A673 (cell line): ENCODE data around the gene FAM3C.

Experiments
- EZH2 ChIP-seq: fragments of 200-600 bp; sonication (generic); IDR thresholded peaks from 2 replicates; pipeline ENCODE4 v1.6.1; 2017; ENCODE audit warnings: borderline replicate concordance, low read depth, mild to moderate bottlenecking, mixed read lengths, antibody characterized with exemption, low read length; ENCODE audit not compliant: poor library complexity, severe bottlenecking
- TF ChIP-seq, protein P1 (sequence below): fragments of 300-800, 200-600 bp; sonication (generic); conservative IDR thresholded peaks from 2 replicates; pipeline ENCODE4 v1.5.1; 2017; ENCODE audit warnings: low read depth, mild to moderate bottlenecking, antibody characterized with exemption, low read length, moderate library complexity, mixed read lengths

DNA sequence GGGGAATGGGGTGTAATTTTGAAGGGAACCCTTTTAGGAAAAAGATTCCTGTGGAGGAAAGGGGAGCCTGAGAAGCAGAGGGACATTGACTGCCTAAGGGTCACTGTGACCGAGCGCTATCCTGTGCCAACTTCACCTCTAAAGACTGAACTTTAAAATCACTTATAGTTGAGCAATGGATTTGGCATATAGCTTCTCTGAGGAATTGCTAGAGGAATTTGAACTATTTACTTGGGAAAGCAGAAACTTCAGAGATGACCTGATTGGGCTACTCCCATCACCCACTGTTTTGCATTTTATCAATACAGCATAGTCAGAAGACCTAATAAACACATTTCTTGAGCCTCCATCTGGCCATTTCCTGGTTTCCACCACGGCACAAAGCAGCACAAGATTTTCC, 91.0 kb downstream of the FAM3C start:
- TF ChIP-seq, protein P1, sequence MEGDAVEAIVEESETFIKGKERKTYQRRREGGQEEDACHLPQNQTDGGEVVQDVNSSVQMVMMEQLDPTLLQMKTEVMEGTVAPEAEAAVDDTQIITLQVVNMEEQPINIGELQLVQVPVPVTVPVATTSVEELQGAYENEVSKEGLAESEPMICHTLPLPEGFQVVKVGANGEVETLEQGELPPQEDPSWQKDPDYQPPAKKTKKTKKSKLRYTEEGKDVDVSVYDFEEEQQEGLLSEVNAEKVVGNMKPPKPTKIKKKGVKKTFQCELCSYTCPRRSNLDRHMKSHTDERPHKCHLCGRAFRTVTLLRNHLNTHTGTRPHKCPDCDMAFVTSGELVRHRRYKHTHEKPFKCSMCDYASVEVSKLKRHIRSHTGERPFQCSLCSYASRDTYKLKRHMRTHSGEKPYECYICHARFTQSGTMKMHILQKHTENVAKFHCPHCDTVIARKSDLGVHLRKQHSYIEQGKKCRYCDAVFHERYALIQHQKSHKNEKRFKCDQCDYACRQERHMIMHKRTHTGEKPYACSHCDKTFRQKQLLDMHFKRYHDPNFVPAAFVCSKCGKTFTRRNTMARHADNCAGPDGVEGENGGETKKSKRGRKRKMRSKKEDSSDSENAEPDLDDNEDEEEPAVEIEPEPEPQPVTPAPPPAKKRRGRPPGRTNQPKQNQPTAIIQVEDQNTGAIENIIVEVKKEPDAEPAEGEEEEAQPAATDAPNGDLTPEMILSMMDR, result no peak
- TF ChIP-seq EZH2, result no peak
